NCI-H1092 (cell line): ENCODE results near the gene CACNA1E.
"Not testable (repeated sequence)": the region's sequence is repeated elsewhere in the genome, so short reads cannot be mapped to it uniquely, and the experiment has no call there.

ENCODE experiments used
- DNase-seq: peaks from one replicate; lab custom pipeline; 2025; lab: John Stamatoyannopoulos, UW

The CACNA1E gene

DNA sequence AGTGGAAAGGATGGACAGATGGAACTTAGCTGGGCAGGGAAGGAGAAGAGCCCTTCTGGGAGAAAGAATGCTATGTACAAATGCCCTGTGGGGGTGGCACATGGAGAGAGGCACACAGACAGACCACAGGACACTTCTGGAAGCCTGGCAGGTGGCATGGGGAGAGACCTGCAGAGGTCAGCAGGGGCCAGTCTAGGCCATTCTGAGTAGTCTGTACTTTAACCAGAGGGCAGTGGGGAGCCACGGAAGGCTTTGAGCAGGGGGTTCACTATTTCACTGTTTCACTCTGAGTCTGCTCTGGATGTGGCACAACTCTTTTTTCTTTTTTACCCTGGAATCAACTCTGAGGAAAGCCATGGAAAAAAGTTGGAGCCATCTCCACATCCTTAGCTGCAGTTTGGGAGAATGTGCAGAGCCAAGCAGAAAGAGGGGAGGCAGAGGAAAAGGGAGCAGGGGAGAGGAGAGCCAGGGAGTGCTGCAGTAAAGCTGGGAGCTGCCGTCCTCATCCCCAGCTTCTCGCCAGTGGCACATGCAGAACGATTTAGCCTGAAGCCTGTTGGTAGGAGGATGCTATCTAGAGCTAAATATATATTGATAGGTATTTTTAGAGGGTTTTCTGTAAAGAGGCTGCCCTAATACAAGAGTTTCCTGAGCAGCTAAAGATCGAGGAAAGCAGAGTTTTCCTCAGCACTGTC is 34.0 kb downstream of the CACNA1E start:
- no peak for DNase-seq

DNA sequence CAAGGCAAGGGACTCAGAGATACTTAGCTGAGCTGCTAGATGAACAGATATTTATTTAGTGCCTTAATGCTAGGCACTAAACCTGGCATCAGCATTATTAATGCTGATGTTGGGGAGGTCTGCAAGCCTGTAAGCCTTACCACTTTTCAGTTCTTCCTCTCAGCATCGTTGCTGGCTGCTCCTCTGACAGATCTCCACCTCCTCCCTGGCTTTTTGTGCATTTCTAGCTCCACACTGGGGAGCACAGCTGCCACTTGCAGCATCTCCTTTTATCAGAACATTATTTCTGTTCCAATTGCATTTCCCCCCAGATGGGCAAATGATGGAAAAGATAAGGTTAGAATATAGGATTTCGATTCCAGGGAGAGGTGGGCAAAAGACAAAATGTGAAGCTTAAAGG is 34.8 kb downstream of the CACNA1E start:
- no peak for DNase-seq

DNA sequence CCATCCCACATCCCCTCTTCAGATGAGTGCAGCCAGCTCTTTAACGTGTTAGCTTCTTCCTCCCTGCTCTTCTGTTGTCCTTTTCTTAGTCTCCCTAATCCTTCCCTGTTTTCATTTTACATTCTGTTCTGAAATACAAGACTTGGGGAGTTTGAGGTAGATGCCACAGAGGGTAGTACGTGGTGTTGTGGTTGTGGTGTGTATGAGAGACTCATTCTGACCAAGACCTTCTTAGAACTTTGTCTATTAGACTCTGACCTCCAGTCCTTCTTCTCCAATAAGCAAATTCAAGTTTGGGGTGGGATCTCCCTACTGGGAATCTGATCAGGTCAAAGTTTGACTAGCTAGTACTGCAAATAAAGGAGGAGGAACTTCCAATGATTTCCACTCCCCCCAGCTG is 39.5 kb downstream of the CACNA1E start:
- no peak for DNase-seq

DNA sequence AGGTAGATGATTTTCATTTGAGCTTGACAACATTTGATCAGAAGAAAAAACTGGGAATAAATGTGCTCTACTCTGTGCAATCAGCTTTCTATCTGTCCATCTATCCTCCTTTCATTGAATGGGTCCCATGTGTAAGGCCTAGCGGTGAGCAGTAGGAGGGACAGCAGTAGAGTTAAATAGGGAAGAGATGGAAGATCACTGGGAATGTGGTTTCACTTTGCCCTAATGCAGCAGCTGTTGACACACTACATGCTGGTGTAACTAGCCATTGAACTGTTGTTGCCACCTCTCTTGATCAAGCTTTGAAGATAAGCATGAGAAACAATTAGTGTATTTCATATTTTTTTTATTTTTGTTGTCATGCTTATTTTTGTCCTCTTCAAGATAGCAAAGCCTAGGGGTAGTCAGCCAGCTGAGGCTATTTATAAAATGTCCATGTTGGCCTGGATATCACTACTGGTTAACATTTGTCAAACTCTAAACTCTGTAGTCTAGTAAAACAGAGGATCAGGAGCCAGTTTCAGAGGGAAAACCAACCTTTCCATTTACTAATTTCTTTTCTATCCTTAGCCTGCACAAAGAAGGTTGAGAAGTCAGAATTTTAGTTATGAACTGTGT is 41.9 kb downstream of the CACNA1E start:
- DNase-seq: no peak

DNA sequence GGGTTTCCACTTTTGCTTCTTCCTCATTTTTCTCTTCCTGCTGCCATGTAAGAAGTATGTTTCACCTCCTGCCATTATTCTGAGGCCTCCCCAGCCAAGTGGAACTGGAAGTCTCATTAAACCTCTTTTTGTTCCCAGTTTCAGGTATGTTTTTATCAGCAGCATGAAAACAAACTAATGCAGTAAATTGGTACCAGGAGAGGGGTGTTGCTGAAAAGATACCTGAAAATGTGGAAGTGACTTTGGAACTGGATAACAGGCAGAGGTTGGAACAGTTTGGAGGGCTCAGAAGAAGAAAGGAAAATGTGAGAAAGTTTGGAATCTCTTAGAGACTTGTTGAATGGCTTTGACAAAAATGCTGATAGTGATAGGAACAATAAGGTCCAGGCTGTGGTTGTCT is 44.9 kb downstream of the CACNA1E start:
- not testable (repeated sequence) for DNase-seq

DNA sequence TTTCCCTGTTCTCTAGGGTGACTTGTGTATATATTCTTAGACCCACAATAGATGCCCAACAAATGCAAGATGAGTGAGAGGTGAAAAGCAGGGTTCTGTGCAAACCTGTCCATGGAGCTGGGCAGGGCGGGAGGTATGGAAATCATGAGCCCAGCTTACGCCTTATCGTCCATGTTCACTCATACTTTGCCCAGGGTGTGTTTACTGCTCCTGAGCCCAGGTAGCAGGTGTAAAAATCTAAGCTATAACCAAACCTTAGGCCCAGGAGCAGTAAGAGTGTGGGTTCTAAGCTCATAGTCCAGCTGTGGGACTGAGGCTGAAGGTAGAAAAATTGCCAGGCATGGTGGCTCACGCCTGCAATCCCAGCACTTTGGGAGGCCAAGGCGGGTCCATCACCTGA is 48.1 kb downstream of the CACNA1E start:
- no peak for DNase-seq

DNA sequence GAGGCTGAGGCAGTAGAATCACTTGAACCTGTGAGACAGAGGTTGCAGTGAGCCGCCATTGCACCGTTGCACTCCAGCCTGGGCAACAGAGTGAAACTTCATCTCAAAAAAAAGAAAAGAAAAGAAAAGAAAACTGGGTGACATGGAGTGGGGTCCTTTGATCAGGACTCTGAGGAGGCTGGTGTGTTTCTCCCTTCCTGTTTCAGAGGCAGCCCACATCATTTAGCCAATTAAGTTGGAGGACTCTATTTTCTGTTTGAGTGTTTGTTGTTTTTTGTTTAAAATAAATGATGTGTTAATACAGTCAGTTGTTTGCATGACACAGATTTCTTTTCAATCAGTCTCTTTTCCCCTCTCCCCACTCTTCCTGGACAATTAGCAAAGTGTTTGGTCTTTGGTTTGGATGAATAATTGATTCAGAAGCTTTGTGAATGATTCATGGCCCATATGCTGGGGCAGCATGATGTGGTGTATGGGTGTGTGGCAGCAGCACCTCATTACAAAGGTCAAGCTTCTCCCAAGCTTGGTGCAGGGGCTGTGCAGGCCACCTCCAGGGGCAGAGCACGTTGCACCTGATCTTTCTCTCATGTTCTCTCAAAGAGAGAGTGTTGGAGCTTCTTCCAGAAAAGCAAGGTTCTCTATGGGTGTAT is 48.8 kb downstream of the CACNA1E start:
- no peak for DNase-seq

DNA sequence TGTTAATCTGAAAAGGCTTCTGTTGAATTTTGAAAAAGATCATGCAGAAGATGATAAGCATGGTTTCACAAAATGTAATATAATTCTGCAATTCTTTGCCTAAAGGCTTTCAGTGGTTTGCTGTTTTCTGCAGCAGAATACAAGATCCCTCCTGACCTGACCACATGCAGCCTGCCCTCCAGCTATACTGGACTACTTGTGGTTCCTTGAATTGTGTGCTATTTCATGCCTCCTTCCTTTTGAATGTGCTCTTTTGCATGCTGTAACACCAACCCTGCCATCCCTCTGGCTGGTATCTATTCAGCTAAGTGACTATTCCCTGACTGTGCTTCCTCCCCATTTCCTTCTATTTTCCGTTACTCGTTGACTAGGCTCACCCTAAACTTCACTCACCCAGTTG is 55.5 kb downstream of the CACNA1E start:
- DNase-seq: no peak

DNA sequence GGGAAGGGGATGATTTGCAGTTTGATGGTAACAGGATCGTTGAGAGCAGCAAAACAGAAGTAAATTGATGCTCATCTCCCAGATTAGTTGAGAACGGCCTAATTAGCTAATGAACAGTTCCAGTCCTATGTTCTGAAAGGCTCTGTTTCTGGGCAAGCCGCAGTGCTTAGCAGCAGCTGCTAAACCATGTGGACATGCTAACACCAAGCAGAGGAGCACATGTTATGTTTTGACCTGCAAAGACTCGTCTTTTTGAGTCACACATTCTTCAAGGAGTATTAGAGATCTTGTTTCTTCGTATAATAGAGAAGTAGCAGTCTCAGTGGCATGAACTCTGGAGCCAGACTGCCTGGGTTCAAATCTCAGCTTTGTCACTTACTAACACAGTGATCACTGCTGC is 58.1 kb downstream of the CACNA1E start:
- no peak for DNase-seq

DNA sequence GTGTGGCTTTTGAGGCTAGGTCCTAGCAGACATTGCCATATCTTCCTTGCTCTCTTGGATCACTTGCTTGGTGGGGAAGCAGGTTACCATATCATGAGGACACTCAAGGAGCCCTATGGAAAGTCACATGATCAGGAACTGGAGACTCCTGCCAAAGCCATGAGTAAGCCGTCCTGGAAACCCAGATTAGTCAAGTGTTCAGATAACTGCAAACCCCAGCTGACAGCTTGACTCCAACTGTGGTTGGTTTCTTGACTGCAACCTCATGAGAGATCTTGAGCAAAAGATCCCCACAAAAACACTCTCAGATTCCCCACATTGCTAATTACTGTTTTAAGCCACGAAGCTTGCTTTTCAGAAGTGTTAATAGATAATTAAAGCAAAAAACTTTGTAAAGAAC is 58.6 kb downstream of the CACNA1E start:
- no peak for DNase-seq

DNA sequence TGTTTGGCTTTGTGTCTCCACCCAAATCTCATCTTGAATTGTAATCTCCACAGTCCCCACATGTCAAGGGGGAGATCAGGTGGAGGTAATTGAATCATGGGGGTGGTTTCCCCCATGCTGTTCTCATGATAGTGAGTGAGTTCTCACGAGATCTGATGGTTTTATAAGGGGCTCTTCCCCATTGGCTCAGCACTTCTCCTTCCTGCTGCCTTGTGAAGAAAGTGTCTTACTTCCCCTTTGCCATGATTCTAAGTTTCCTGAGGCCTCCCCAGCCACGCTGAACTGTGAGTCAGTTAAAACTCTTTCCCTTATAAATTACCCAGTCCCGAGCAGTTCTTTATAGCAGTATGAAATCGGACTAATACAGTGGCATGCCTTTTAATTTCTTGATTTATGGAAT is 59.1 kb downstream of the CACNA1E start:
- DNase-seq: not testable (repeated sequence)

DNA sequence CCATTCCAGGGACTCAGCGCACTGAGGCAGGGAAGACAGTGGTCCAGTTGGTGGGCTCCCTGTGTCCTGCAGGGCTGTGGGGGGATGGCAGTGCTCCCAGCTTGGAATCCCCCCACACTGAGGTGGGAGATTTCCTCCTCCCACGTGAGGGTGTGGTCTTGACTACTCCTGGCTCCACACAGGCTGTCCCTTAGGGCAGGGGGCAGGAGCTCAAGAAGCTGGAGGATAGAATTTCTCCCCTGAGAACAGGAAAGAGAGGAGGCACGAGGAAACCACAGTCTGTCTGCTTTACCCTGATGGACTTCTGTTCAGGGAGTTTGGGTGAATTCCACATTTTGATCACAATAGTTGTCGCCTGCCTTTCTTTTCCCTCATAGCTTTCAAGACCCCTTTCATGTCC is 62.1 kb downstream of the CACNA1E start:
- no peak for DNase-seq

DNA sequence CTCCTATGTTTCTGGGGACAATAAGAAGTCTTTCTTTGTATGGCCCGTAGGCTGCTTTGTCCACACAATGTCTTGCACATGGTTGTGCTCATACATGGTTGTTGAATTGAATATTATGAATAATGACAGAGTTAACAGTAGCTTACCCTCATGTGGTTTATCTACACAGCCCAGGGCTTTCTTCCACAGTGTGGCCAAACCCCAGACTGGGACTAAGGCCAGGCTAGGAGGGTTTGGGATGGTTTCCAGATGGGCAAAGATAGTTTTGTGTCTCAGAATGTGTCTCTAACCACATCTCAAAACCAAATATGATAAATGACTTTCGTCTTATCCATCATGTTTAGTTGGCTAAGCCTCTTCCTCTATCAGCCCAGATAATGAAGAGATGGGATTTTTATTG is 65.2 kb downstream of the CACNA1E start:
- DNase-seq: no peak

DNA sequence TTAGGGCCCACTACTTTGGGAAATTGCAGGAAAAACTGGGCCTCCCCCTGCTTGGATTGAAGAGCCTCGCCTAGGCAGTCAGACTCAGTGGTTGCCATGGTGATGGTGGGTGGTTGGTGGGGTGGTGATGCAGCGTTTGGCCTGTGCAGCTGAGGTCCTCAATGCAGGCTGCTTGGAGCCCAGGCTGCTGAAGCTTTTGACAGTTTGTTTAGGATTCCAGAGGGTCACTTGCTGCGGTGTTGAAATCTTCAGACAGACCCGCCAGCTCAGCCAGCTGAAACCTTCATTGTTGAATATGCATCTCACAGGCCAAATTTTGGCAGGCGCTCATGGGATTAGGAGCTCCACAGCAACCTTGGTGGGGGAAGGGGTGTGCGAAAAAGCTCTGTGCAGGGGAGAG is 67.9 kb downstream of the CACNA1E start:
- no peak for DNase-seq

DNA sequence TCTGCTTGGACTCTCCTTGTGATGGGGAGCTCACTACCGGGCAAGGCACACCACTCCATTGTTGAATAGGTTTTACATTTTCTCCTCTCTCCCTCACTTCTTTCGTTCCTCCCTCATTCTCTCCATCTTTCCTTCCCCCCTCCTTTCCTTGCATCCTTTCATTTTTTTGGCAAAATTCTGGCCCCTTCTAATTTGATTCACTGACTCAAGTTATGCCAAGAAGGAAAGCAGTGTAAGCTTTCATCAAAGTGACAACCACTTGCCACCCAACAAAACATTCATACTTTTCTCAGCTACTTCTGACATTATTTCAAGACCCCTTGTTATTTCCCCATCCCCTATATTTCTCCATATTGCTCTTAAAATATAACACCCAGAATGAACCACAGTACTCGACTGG is 68.4 kb downstream of the CACNA1E start:
- no peak for DNase-seq

DNA sequence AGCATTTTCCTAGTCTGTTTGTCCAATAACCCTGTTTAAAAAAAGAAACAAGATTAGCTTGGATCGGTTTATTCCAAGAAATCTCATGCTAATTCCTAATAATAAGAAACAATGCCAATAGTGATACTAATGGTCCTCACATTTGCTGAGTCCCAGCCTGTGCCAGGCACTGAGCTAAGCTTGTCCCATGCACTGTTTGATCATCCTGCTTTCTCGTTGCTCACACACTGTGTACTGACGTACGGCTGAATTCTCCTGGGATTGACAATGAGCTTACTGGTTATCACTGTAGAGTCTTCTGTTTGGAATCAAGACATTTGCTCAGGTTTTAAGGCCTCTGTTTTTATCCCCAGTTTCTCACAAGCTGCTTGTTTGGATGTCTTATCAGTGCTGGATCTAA is 71.1 kb downstream of the CACNA1E start:
- DNase-seq: no peak

DNA sequence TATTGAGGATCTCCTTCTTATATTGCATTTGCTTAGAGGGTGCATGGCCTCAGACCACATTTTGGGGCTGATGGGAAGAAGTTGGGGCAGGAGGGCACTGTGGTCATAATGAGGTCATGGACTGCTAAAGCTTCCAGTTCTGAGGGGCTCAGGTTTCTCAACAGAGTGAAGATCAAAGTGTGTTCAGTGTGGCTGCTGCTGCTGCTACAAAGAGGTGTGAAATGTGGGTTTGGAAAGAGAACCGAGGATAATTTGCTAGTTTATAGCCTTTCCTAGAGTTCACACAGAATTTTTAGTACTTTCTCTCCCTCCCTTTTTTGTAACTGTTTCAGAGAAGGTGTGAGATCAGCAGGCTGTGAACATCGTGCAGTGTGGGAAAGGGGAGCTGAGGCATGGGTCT is 73.3 kb downstream of the CACNA1E start:
- no peak for DNase-seq

DNA sequence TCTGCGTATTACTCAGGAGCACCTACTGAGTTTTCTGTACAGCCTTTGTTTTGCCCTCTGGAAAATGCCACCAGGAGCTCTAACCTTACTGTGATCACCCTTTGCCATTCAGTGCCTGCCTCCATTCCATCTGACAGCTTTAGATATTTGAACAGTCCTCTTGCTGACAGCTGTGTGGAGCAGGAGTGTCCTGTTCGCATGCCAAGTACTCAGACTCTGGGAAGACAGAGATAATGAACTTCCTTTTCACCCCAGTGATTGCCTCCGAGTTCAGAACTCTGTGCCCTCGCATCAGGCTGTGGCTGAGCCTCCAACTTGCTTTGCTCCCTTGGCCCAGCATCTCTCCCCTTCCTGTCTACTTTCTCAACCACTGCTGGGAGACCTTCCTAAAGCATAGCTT is 74.0 kb downstream of the CACNA1E start:
- no peak for DNase-seq

DNA sequence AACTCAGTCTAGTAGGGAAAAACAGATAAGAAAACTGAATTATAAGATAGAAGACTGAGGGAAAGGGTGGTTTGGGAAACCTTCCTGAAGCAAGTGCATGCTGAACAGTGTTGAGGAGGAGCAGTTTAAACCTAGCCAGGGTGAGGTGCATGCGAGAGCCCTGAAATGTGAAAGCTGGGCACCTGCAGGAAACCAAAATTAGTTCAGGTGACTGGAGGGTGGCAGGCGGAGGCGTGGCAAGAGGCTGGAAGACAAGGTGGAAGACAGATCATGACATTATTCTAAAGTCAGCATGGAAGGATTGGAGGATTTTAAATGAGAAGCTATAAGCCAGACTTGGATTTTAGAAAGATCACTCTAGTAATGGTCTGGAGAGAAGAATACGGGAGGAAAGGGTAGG is 75.1 kb downstream of the CACNA1E start:
- no peak for DNase-seq

DNA sequence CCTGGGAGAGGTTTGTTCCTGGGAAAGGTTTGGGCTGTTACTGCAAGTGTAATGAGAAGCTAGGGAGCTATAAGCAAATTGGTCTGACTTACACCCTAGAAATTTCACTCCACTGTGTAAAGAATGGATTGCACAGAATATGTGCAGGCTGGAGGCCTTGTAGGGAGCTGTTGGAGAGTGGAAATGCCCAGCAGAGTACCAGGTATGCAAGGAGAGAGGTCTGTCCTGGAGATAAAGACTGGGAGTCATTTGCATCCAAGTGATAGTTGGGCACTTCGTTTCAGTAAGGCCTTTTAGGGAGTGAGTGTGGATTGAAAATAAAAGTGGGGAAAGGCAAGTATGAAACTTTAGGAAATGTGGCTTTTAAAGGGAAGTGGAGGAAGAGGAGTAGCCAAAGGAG is 75.8 kb downstream of the CACNA1E start:
- DNase-seq: no peak

DNA sequence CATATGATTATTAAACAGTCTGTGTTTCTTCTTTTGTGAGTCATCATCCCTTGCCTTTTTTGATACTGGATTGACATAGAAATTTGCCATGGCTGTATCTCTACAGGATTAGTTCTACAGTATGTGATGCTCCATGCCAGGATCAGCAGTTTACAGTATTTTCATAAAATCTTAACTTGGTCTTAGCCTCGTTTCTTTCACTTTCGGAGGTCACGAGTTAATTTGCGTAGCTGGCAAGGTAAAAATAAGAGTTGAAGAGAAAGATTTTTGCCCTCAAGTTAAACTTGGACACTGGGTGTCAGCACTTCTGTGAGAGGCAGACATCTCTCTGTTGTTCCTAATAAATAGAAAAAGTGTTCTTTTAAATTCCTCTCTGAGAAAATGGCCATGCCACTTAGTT is 79.1 kb downstream of the CACNA1E start:
- DNase-seq: no peak

DNA sequence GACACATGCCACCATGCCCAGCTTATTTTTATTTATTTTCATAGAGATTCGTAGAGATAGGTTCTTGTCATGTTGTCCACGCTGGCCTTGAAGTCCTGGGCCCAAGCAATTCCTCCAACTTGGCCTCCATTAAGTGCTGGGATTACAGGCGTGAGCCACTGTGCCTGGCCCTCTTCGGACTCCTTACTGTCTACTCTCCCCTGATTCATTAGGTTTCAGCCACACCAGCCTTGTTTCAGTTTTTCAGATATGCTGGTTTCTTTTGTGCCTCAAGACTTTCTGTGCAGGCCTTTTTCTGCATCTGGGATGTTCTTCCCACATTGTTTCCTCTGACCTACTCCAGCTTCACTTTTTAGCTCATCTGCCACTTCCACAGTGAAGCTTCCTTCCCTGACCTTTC is 85.4 kb downstream of the CACNA1E start:
- no peak for DNase-seq

DNA sequence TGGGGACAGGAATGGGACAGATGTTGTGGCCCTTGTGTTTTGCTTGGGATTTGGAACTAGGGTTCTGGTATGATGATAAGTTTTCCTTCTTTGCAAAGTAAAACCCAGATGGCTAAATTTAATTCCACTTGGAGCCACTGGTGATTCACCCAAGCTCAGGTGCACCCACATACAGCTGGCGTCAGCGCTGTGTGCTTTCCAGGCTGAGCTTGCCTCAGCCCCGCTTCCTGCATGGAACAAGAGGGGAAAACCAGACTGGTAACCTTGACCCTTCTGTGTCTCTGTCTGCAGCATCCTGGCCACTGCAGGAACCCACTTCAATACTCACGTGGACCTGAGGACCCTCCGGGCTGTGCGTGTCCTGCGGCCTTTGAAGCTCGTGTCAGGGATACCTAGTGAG is 94.2 kb downstream of the CACNA1E start:
- DNase-seq: no peak

DNA sequence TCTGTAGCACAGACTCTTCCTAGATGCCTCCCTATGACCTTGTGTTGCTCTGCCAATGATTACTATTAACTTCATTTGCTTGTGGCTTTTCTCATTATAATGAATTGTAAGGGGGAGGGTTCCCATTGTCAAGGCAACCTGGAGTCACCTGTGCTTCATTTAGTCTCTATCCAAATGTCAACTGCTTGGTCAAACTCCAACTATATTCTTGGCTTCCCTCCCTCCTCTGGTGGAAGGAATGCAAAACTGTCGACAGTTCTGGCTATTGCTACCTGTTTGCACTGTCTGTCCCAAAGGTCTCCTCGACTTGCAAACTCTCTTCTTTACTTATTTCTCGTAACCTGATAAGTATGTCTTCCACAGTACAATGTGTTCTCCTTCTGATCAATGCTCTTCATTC is 100.3 kb downstream of the CACNA1E start:
- no peak for DNase-seq
